ENCODE measurements around the gene EN2.

DNA sequence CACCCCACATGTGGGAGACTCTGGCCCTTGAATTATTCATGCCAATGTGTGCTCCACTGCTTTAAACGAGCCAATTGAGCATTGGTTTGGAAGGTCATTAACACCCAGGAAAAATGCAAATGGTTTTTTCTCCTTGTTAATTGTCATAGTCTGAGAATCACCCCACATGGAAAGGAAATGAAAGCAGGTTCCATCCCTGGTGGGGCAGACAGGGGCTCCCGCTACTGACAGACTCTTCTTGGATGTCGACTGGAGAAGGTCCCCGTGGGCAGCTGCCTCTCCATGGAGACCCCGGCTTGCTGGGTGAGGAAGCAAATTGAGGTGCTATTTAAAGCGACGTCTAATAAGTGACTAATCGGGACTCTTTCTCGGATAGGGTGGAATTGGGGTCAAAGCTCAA, 32.0 kb upstream of the EN2 start:
- TF ChIP-seq, protein P1, sequence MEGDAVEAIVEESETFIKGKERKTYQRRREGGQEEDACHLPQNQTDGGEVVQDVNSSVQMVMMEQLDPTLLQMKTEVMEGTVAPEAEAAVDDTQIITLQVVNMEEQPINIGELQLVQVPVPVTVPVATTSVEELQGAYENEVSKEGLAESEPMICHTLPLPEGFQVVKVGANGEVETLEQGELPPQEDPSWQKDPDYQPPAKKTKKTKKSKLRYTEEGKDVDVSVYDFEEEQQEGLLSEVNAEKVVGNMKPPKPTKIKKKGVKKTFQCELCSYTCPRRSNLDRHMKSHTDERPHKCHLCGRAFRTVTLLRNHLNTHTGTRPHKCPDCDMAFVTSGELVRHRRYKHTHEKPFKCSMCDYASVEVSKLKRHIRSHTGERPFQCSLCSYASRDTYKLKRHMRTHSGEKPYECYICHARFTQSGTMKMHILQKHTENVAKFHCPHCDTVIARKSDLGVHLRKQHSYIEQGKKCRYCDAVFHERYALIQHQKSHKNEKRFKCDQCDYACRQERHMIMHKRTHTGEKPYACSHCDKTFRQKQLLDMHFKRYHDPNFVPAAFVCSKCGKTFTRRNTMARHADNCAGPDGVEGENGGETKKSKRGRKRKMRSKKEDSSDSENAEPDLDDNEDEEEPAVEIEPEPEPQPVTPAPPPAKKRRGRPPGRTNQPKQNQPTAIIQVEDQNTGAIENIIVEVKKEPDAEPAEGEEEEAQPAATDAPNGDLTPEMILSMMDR (IDR thresholded peaks at IDR 0.05) = no peak
- no peak for TF ChIP-seq POLR2A (IDR thresholded peaks at IDR 0.05)
